ENCODE results near the gene SLC27A5.

DNA sequence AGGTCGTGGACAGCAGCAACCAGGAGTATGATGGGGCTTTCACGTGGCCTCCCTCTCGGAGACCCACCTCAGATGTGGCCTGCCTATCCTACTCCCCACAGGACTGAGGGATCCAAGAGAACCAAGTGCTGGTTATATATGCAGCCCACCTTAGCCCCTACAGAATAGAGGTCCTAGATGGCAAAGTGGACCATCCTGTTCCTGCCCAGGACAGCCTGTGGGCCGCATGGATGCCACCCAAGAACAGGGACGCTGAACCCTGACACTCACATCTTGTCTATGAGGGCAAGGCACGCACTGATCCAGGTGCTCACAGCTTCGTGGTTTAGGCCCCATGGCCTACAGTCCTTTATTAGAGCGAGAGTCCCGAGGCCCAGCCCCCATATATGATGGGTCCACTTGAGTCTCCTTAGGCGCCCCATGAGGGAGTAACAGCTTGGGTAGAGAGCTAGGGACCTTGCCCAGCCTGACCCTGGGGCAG lies 1.5 kb upstream of the SLC27A5 start:
- TF ChIP-seq EZH2 (IDR thresholded peaks at IDR 0.05; ENCODE audit: insufficient read depth, poor library complexity, severe bottlenecking) (no peak), EZH2phosphoT487 (IDR thresholded peaks at IDR 0.05; ENCODE audit: insufficient read depth, low read depth) (no peak)

Data from GM23248 (cell line).